Activated CD4-positive, alpha-beta T cell treated with anti-CD3 and anti-CD28 coated beads, Interleukin-2, amount 10 ng/mL, durations not matched to agents 24 days and 14 days (primary cell): ENCODE results near the gene PRICKLE4. TPM values are rescaled to one million over a fixed set of nuclear protein-coding genes. Genes with fewer than 3 reads are reported as not detected.
A peak's percentile ranks its signal among the peaks of the same experiment; 100 is the strongest.

Source experiments
- DNase-seq: peaks from one replicate; pipeline ENCODE4 v3.0.0; 2022
- H3K27ac Mint-ChIP-seq: one replicate; pipeline ENCODE4 v1.8.0; 2022; ENCODE audit warnings: mild to moderate bottlenecking, mixed read lengths
- H3K27me3 Mint-ChIP-seq: one replicate; pipeline ENCODE4 v1.8.0; 2022; ENCODE audit warnings: mixed read lengths
- H3K36me3 Mint-ChIP-seq: one replicate; pipeline ENCODE4 v1.8.0; 2022; ENCODE audit warnings: low read depth, mild to moderate bottlenecking, mixed read lengths
- H3K4me1 Mint-ChIP-seq: one replicate; pipeline ENCODE4 v1.8.0; 2021; ENCODE audit warnings: mixed read lengths
- H3K4me3 Mint-ChIP-seq: one replicate; pipeline ENCODE4 v1.8.0; 2022; ENCODE audit warnings: mild to moderate bottlenecking, moderate library complexity, mixed read lengths
- H3K9me3 Mint-ChIP-seq: one replicate; pipeline ENCODE4 v1.8.0; 2021; ENCODE audit warnings: mixed read lengths
- intact Hi-C: fragments of 100-400 bp; cut with micrococcal nuclease; formaldehyde crosslinking; loops from one replicate; pipeline ENCODE4 v1.15.1; 2023
- total RNA-seq: library from RNA; stranded (reverse); gene quantifications from 2 replicates; pipeline ENCODE4 v1.2.3, GENCODE V29; 2022

The PRICKLE4 gene
- total RNA-seq, 1 donor from 2014 or later, result not detected

DNA sequence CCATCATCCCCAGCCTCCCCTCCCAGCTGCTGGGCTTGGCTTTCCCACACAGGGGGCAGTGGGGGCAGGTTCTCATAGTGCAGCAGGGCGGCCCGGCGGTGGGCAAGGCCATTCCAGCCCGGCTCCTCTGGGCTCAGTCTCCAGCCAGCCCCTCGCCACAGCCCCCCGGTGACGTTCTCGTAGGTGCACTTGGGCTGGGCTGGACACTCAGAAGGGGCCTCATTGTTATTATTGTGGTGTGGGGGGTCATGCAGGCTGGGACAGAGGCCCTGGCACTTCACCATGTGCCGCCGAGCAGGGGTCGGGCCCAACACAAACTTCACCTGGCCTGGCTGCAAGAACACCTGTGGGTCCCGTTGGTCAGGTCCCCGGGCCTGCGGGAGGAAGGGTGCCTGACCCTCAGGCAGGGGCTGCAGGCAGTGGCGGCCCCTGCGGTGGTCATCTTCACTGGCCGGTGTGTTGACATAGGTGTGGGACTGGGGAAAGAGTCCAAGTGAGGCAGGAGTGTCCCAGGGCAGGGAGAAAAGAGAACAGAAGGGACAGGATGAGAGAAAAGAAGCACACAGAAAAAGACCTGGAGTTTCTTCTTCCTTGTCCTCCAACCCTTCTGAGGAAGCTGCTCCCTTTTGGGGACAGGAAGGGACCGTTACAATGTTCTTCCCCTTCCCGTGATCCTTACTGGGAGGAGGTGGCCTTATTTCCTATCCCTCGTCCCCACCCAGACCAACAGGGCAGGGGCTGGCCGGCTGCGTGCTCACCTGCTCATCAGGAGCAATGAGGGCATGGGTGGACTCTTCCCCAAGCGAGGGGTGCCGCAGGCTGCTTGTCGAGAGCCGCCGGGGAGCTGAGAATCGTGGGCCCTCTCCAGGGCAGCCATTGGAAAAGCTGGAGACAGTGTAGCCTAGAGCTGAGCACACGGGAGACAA is 9.3 kb upstream of the PRICKLE4 start:
- Mint-ChIP-seq H3K36me3 (peaks cover 13% of the 10 kb centered on the region), H3K27me3 (no peaks in the 10 kb centered on the region), H3K4me1 (peaks cover 10% of the 10 kb centered on the region), H3K27ac (no peak overlapping the region), H3K4me3 (no peak overlapping the region), H3K9me3 (no peaks in the 10 kb centered on the region)
- intact Hi-C loops, result no loop called here
- DNase-seq, result no peak

DNA sequence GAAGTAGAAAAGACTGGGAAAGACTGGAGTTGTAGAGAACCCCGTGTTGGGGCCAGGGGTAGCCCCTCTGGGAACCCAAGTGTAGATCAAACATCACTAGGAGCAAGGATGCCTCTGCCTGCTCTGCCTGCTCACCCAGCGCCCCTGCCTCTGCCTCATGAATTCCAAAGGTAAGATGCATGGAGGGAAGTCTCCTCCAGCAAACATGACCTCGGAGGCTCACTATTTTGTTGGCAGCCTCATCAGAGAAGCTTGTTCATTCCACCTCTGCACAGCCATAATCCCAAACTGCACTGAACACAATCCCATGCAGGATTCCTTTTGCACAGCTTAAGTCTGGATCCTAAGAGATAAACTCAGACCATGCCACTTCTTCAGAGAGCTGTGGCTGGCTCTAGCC is 5.7 kb upstream of the PRICKLE4 start:
- peaks cover 16% of the 10 kb centered on the region for H3K36me3 Mint-ChIP-seq
- no peak overlapping the region for H3K4me3 Mint-ChIP-seq
- no peak for DNase-seq
- H3K9me3 Mint-ChIP-seq, result no peaks in the 10 kb centered on the region
- peaks cover 9% of the 10 kb centered on the region for H3K4me1 Mint-ChIP-seq
- H3K27ac Mint-ChIP-seq, result no peak overlapping the region
- intact Hi-C loops, result no loop called here
- peaks cover under 1% of the 10 kb centered on the region for H3K27me3 Mint-ChIP-seq

DNA sequence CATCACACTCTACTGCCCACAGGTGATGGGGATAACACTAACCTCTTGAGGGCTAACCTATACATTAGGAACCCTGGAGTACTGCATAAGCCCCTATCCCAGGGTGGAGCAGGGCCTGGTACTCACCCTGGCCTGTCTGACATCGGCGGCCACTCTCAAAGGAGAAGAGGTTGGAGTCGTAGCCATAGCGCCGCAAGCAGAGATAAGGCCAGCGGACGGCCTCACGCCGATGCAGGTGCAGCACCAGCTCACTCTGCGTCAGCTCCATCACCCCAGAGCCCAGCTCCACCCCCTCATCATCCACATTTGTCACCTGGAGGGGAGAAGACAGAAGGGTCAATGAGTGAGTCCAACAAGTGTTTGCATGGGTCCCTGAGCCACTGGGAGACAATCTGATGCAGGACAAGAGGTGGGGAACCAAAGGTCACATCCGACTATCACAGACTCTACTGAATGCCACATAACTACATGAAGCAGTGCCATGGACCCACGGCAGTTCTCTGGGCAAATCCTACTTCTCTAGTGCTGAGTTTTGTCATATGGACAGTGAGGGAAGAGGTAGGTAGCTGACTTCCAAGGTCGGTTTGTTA is 5.2 kb upstream of the PRICKLE4 start:
- H3K9me3 Mint-ChIP-seq, result no peaks in the 10 kb centered on the region
- DNase-seq, result no peak
- H3K27me3 Mint-ChIP-seq, result peaks cover 2% of the 10 kb centered on the region
- intact Hi-C loops, result no loop called here
- peaks cover 16% of the 10 kb centered on the region for H3K36me3 Mint-ChIP-seq
- H3K27ac Mint-ChIP-seq, result no peak overlapping the region
- H3K4me1 Mint-ChIP-seq, result peaks cover 13% of the 10 kb centered on the region
- no peak overlapping the region for H3K4me3 Mint-ChIP-seq

DNA sequence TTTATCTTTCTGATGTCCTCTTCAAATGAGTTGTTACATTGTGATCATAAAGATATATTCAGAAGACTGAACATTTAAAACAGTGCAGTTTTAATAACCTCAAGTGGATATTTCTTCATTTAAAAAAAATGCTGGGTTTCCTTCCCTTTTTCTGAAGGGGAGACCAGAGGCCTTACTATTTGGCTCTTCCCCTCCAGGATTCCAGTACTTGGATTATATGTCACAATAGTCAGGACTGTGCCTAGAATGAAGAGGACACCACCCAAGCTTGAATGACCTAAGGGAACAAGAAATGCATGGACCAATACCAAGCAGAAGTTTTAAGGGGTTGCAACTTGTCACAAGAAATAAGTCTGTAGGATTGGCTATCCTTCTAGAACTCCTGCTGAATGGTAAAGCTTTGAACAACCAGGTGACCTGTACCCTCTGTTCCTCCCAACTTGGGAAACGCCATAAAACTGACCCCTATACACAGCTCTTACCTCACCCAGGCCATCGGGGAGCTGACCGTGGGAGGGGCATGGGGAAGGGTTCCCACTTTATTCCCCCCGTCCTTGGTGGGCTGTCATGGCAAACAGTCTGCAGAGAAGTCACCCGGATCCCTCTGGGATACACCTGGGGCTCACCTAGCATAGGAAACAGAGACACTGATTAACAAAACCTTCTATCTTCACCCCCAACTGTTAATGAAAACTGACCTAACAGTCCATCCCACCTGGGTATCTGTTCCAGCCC is 2.9 kb upstream of the PRICKLE4 start:
- Mint-ChIP-seq H3K27ac (no peak overlapping the region), H3K9me3 (no peaks in the 10 kb centered on the region), H3K4me1 (peaks cover 19% of the 10 kb centered on the region), H3K4me3 (peak overlapping the region; percentile 14), H3K27me3 (peaks cover 11% of the 10 kb centered on the region), H3K36me3 (peaks cover 10% of the 10 kb centered on the region)
- intact Hi-C loops, result no loop called here
- DNase-seq, result no peak

DNA sequence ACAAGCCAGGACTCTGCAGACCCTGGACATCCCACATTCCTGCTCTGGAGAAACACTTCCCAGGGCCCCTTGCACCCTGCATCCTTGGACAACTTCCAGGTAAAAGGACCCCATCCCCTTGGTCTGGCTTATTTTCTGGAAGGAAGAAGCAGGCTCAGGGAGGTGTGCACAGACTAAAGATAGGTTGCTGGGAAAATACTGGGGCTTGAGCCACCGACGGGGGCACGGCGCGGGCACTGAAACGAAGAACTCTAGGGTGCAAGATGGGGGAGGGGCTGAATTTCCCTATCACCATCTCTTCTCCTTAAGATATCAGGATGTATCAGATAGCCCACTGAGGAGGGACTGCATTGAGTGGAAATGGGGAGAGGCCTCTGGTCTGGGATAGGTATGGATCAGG is 1.7 kb upstream of the PRICKLE4 start:
- H3K4me1 Mint-ChIP-seq, result peaks cover 19% of the 10 kb centered on the region
- peaks cover 12% of the 10 kb centered on the region for H3K27me3 Mint-ChIP-seq
- H3K9me3 Mint-ChIP-seq, result no peaks in the 10 kb centered on the region
- H3K27ac Mint-ChIP-seq, result peak overlapping the region; percentile 72
- intact Hi-C loops, result loop anchor here (1.0 kb wide), 1 partner anchor 8 kb away; the partner anchor contains the start of gene TOMM6
- peaks cover 9% of the 10 kb centered on the region for H3K36me3 Mint-ChIP-seq
- H3K4me3 Mint-ChIP-seq, result peak overlapping the region; percentile 94
- DNase-seq, result no peak

DNA sequence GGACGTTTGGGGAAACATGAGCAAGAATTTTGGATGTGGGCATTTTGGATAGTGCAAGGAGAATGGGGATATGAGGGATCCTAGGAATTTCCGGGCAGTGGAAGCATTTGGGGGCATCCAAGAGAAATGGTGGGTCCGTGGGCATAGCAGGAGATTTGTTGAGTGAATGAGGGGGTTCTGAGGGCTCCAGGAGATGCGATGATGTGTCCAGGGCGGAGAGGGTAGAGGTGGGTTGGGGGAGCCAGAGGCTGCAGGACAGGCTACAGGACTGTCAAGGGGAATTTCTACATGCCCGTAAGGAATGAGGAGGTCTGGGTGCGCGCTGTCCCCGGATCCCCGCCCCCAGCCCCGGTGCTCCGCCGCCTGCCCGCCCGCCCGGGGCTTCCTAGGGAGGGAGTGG is 1.2 kb upstream of the PRICKLE4 start:
- DNase-seq, result no peak
- peaks cover 14% of the 10 kb centered on the region for H3K27me3 Mint-ChIP-seq
- H3K4me1 Mint-ChIP-seq, result peaks cover 20% of the 10 kb centered on the region
- no peaks in the 10 kb centered on the region for H3K9me3 Mint-ChIP-seq
- H3K36me3 Mint-ChIP-seq, result peaks cover 6% of the 10 kb centered on the region
- intact Hi-C loops, result loop anchor here (1.0 kb wide), 1 partner anchor 8 kb away; the partner anchor contains the start of gene TOMM6
- peak overlapping the region; percentile 94 for H3K4me3 Mint-ChIP-seq
- peak overlapping the region; percentile 72 for H3K27ac Mint-ChIP-seq

DNA sequence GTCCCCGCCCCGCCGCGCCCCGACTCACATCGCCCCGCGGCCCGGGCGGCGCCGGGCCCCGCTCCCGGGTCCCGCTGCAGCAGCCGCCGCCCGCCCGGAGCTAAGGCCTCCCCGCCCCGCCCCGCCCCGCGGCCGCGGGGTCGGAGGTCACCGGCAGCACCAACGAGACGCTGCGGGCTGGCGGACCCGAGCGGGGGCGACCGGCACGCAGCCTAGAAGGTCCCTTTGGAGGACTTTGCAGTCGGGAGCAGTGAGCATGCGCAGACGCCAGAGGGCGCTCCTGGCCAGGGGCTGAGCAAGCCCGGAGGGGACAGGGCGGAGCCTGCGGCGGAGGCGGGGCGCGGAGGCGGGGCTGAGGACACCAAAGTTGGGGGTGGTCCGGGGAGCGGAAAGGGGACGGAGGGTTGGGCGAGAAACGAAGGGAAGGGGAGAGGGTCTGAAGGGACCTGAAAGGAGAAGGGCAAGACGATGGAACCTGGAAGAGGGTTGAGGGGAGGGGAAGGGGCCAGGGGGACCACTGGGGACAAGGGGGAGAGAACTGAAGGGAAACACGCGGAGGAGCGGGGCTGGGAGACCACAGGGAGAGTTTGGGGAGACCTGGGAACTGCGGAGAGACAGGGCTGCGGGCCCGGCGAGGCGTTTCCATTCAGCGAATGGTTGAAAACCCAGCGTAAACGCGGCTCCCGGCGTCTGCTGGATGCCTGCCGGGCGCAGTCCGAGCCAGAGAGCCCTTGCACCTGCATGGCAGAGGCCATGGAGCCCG is 613 bp upstream of the PRICKLE4 start, which contains the start of gene FRS3:
FRS3 (minus strand) TSS at position 113 of the 763 bp plus-strand sequence. CDS start 2,913 bp downstream, outside the sequence.
- Mint-ChIP-seq H3K4me3 (peak within 1 kb of the TSS; percentile 96), H3K9me3 (no peaks in the 10 kb centered on the region), H3K4me1 (peaks cover 22% of the 10 kb centered on the region), H3K27me3 (peaks cover 19% of the 10 kb centered on the region), H3K27ac (peak within 1 kb of the TSS; percentile 81), H3K36me3 (peaks cover 3% of the 10 kb centered on the region)
- DNase-seq, result peak; percentile 100
- intact Hi-C loops, result loop anchor here (1.0 kb wide), 4 partner anchors 7 to 386 kb away; partner anchors contain the start of genes TFEB and TOMM6

DNA sequence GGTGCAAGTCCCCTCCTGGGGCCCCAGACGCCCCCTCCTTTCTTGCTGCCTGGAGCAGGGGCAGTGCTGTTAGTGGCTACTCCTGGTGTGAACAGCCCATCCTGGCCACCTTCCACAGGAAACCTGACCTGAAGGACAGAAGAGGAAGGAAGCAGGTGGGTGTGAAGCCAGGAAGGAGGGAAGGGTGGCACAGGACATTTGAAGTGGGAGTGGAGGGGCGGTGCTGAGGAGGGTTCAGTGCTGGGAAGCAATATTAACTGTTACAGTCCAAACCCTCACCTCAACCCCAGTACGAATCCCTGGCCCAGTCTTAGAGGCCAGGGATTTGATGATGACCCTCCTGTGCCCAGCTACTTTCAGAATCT is 766 bp downstream of the PRICKLE4 start:
- H3K9me3 Mint-ChIP-seq, result no peaks in the 10 kb centered on the region

DNA sequence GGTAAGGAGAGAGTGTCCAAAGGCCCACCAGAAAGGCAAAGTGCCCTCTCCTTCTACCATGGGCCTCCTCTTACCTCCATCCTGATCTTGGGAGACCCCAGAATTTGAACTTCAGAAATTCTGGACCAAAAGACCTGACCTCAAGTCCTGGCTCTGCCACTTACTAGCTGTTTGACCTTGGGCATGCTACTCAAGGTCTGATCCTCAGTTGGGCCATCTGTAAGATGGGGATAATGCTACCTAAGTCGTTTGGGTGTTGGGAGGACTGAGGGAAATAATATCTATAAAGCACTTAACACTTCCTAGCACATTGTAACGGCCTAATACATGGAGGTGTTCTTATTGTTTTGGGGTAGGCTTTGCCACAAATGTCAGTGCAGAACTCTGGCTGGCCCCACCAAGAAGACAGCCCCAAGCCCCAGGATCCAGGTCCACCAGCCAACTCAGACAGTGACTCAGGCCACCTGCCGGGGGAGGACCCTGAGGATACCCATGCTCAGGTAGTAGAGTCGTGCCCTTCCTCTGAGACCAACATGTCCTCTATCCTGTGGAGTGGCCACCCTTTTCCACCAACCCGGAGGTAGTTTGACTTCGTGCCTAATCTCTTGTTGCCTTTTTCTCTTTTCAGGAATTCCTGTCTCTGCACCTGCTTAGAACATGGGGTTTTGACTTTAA is 2.7 kb downstream of the PRICKLE4 start:
- H3K36me3 Mint-ChIP-seq, result peaks cover 5% of the 10 kb centered on the region
- peaks cover 23% of the 10 kb centered on the region for H3K4me1 Mint-ChIP-seq
- H3K27ac Mint-ChIP-seq, result no peak overlapping the region
- H3K9me3 Mint-ChIP-seq, result no peaks in the 10 kb centered on the region
- intact Hi-C loops, result no loop called here
- no peak overlapping the region for H3K4me3 Mint-ChIP-seq
- H3K27me3 Mint-ChIP-seq, result peaks cover 21% of the 10 kb centered on the region
- DNase-seq, result no peak

More for the DNA sequence above, 766 bp downstream of the PRICKLE4 start:
- H3K4me3 Mint-ChIP-seq, result peak overlapping the region; percentile 70
- peaks cover 21% of the 10 kb centered on the region for H3K27me3 Mint-ChIP-seq
- peak; percentile 63 for DNase-seq
- intact Hi-C loops, result no loop called here
- H3K27ac Mint-ChIP-seq, result no peak overlapping the region
- H3K36me3 Mint-ChIP-seq, result peaks cover 3% of the 10 kb centered on the region
- H3K4me1 Mint-ChIP-seq, result peaks cover 25% of the 10 kb centered on the region

DNA sequence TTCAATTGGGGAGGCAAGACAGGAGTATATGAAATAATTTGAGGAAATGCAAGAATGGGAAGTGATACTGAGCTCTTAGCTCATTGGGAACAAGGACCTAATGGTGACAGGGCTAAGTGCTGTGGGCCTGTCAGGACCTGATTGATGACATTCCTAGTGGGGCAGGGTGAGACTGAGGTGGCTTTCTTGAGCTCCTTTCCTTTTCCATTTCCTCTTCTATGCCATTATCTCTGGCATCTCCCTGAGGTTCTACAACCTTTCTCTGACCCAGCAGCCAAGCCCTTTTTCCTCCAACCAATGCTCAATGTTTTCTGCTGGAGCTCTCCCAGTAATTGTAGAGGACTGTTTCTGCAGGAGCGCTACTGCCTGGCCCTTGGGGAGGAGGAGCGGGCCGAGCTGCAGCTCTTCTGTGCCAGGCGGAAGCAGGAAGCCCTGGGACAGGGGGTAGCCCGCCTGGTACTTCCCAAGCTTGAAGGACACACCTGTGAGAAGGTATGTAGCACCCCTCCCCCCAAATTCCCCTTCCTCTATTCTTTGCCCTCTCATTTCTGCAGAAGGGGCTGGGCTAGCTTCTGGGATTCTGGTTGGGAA is 4.1 kb downstream of the PRICKLE4 start:
- H3K27ac Mint-ChIP-seq, result no peak overlapping the region
- intact Hi-C loops, result loop anchor here (5.0 kb wide), 3 partner anchors 153 to 712 kb away; partner anchors contain the start of genes MRPS10, NFYA and OARD1
- peaks cover 21% of the 10 kb centered on the region for H3K27me3 Mint-ChIP-seq
- H3K9me3 Mint-ChIP-seq, result no peaks in the 10 kb centered on the region
- H3K4me1 Mint-ChIP-seq, result peaks cover 22% of the 10 kb centered on the region
- H3K36me3 Mint-ChIP-seq, result peaks cover 14% of the 10 kb centered on the region
- peak overlapping the region; percentile 59 for H3K4me3 Mint-ChIP-seq
- DNase-seq, result no peak

DNA sequence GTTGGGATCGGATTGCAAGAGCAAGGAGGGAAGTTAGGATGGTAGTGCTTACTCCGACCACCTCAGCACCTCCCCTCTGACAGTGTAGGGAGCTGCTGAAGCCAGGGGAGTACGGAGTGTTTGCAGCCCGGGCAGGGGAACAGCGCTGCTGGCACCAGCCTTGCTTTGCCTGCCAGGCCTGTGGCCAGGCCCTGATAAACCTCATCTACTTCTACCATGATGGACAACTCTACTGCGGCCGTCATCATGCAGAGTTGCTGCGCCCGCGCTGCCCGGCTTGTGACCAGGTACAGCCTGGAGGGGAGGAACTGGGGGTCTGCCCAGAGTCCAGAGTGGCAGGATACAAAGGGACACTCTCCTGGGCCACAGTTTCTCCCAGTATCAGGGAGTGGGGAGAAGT is 4.7 kb downstream of the PRICKLE4 start:
- Mint-ChIP-seq H3K9me3 (no peaks in the 10 kb centered on the region), H3K4me1 (peaks cover 19% of the 10 kb centered on the region), H3K27ac (no peak overlapping the region), H3K27me3 (peaks cover 19% of the 10 kb centered on the region), H3K36me3 (peaks cover 18% of the 10 kb centered on the region), H3K4me3 (peak overlapping the region; percentile 59)
- intact Hi-C loops, result loop anchor here (5.0 kb wide), 3 partner anchors 152 to 713 kb away; partner anchors contain the start of genes MRPS10, NFYA and OARD1
- no peak for DNase-seq

DNA sequence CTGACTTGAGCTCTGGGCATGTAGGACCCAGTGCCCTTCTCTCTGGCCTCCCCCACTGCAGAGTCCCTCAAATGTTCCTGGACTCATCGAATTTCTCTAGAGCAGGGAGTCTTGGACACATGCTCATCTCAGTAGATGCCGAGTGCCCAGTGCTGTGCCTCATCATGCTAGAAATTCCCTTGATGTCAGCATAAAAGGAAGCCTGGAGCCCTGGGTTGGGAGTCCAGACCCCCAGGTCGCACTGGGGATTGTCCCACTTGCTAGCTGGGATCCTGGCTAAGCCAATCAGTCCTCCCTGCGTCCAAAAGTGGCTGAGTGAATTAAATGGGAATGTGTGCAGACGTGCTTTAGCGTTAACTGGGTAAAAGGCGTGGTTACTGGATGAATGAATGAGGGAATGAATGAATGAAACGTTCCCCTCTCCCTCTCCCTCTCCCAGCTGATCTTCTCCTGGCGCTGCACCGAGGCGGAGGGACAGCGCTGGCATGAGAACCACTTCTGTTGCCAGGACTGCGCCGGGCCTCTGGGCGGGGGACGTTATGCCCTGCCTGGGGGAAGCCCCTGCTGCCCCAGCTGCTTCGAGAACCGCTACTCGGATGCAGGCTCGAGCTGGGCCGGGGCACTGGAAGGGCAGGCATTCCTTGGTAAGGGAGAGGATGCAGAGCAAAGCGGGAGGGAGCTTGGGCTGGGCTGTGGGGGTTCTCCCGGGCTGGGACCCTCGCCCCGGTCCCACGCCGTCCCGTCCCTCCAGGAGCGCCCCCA is 5.3 kb downstream of the PRICKLE4 start:
- peaks cover 19% of the 10 kb centered on the region for H3K27me3 Mint-ChIP-seq
- peak overlapping the region; percentile 95 for H3K4me3 Mint-ChIP-seq
- H3K9me3 Mint-ChIP-seq, result no peaks in the 10 kb centered on the region
- peaks cover 21% of the 10 kb centered on the region for H3K36me3 Mint-ChIP-seq
- intact Hi-C loops, result loop anchor here (5.0 kb wide), 3 partner anchors 151 to 714 kb away; partner anchors contain the start of genes MRPS10, NFYA and OARD1
- DNase-seq, result no peak
- no peak overlapping the region for H3K27ac Mint-ChIP-seq
- H3K4me1 Mint-ChIP-seq, result peaks cover 17% of the 10 kb centered on the region
